Fibroblast of villous mesenchyme (primary cell): ENCODE measurements around the gene INPP5J. TPM values are rescaled to one million over a fixed set of nuclear protein-coding genes. Genes with fewer than 3 reads are reported as not detected.
A peak's percentile ranks its signal among the peaks of the same experiment; 100 is the strongest.
"Not testable (repeated sequence)": the region's sequence is repeated elsewhere in the genome, so short reads cannot be mapped to it uniquely, and the experiment has no call there.

Source experiments
- DNase-seq: peaks from one replicate; pipeline ENCODE4 v3.0.0-alpha.2; 2010; ENCODE audit warnings: low read depth
- H3K4me3 ChIP-seq: 2 replicates; pipeline ENCODE4 v1.5.1; 2011; ENCODE audit warnings: low read depth, mild to moderate bottlenecking, low read length
- total RNA-seq: library from RNA; depleted of rRNA; stranded (reverse); fragments of >200 nt; gene quantifications from 2 replicates; pipeline ENCODE4 v1.2.3, GENCODE V29; 2012
- TF ChIP-seq, protein P1 (sequence below): IDR thresholded peaks from 2 replicates; pipeline ENCODE4 v1.5.1; 2012; ENCODE audit warnings: low read depth, mild to moderate bottlenecking, low read length; ENCODE audit not compliant: insufficient read depth

The INPP5J gene
- total RNA-seq, 1 donor: 0.43 TPM

DNA sequence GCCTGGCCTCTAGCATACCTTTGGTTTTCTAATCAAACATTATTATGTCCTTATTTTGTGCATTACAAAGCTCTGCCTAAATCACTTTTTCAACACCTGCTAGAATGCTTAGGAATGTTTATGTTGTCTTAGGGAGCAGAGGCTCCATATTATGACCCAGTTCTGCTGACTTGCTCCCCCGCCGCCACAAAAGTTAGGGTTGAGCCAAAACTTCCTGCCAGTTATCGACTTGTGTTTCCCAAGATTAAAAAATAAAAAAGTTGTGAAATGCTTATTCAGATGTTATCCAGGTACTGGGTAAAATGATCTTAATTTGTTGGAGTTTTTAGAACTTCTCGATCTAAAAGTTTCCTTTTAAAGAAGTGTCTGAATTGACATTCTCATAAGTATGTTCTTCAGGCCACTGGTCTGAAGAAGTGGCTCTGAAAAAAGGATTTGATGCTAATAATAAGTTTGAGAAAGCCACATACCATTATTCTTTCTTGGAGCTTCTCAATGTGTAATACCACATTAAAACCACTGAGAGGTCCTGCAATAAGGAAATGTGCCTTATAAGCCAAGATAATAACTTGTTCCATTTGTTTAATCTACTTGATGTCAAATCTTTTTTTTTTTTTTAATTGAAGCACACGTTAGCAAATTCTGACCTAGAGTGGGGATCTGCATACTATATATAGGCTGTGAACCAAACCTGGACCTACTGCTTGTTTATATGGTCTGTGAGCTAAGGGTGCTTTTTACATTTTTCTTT lies 39.4 kb downstream of the INPP5J start:
- no peak for DNase-seq
- no peak overlapping the region for H3K4me3 ChIP-seq
- TF ChIP-seq, protein P1, sequence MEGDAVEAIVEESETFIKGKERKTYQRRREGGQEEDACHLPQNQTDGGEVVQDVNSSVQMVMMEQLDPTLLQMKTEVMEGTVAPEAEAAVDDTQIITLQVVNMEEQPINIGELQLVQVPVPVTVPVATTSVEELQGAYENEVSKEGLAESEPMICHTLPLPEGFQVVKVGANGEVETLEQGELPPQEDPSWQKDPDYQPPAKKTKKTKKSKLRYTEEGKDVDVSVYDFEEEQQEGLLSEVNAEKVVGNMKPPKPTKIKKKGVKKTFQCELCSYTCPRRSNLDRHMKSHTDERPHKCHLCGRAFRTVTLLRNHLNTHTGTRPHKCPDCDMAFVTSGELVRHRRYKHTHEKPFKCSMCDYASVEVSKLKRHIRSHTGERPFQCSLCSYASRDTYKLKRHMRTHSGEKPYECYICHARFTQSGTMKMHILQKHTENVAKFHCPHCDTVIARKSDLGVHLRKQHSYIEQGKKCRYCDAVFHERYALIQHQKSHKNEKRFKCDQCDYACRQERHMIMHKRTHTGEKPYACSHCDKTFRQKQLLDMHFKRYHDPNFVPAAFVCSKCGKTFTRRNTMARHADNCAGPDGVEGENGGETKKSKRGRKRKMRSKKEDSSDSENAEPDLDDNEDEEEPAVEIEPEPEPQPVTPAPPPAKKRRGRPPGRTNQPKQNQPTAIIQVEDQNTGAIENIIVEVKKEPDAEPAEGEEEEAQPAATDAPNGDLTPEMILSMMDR: no peak

DNA sequence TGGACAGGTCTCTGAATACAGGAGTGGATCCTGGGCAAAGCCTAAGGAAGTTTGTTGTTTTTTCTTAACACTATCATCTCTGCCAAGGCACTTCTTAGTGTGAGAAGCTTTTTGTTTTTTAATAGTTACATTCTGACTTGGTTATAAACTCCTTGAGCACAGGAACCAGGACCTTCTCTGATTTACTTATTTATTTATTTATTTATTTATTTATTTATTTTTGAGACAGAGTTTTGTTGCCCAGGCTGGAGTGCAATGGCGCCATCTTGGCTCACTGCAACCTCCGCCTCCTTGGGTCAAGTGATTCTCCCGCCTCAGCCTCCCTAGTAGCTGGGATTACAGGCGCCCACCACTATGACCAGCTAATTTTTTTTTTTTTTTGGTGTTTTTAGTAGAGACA lies 48.2 kb downstream of the INPP5J start:
- no peak overlapping the region for H3K4me3 ChIP-seq
- no peak for DNase-seq
- TF ChIP-seq, protein P1: no peak

DNA sequence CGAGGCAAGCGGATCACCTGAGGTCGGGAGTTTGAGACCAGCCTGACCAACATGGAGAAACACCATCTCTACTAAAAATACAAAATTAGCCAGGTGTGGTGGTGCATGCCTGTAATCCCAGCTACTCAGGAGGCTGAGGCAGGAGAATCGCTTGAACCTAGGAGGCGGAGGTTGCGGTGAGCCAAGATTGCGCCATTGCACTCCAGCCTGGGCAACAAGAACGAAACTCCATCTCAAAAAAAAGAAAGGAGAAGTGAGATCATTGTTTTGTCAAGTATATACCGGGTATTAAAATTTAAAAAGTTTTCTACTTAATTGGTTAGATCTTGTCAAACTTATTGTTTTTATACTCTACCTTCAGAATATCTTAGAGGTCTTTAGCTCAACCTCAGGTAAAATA lies 49.0 kb downstream of the INPP5J start:
- not testable (repeated sequence) for DNase-seq, H3K4me3 ChIP-seq

DNA sequence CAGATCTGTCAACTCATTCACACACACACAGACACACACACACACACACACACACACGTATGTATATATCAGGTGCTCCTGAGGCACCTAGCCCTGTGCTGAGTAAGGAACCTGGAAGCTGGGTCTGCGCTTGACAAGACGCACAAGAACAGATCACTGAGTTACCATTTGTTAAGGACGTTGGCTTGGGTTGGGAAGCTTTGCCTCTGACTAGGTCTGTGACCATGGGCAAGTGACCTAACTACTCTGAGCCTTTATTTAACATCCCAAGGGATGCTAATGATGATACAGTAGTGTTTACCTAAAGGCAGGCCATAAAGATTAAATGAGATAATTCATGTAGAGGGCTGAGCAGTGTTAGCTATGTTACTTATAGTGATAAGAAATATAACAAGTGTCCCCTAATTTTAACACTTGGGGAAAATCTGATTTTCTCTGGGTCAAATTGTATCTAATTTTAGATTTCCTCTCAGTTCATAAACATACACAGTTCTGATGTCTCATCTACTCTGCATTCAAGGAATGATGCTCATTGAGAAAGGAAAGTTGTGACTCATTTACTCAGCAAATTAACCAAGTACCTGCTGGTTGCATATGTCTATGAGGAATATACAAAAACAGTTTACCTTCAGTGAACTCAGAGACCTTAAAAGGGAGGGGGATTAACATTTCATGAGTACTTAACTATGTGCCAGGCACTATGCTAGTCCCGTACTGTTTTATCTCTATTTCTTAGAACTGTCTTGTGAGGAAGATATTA lies 50.8 kb downstream of the INPP5J start:
- H3K4me3 ChIP-seq: no peak overlapping the region
- peak; percentile 82 for DNase-seq
- TF ChIP-seq, protein P1: no peak

DNA sequence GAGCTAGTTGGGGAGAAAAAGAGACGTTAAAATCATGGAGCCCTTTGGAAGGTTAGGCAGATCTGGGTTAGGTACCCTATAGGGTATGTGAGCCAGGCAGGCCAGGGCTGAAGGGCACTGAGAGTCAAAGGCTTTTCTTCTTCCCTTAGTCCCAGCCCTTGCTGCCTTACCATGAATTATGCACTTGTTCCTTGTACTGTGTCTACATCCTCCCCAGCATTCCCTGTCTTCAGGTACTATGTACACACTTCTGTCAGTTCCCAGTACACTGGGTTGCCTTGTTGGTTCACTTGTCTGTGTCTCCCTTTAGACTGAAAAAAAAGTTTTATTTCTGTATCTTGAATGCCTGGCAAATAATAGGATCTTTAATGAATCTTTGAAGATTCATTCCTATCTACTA lies 54.2 kb downstream of the INPP5J start:
- no peak overlapping the region for H3K4me3 ChIP-seq
- TF ChIP-seq, protein P1: no peak
- no peak for DNase-seq

DNA sequence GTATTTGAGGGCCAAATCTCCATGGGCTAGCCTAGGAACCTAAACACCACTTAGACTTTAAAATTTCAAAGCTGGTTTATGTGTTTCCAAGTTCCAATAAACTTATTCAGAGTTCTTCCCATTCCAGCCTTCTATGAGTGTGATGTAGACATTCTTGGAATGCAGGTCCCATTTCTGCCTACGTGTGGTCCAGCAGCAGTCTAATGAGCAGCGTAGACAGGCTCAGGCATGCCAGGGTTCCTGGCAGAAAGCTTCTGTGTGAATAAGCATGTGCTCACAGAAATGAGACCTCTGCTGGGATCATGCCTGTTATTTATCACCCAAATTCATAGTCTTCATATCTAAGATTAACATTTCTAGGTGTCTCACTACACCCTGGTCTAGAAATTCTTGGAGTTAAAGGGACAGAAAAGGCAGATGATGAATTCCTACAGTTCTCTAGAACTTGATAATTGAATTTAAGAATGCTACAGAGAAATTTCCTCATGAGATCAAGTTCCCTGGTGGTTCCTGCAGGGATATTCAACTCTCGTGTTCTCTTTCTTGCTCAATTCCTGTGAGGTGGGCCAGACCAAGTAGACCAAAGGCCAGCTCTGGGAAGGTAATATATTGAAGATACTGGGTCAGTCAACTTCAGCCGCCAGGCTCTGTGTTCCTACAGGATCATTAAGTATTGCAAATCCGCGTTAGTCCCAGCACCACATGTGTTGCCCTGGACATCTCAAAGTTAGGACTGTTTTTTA lies 54.8 kb downstream of the INPP5J start:
- TF ChIP-seq, protein P1: no peak
- peak; percentile 63 for DNase-seq
- H3K4me3 ChIP-seq: no peak overlapping the region

DNA sequence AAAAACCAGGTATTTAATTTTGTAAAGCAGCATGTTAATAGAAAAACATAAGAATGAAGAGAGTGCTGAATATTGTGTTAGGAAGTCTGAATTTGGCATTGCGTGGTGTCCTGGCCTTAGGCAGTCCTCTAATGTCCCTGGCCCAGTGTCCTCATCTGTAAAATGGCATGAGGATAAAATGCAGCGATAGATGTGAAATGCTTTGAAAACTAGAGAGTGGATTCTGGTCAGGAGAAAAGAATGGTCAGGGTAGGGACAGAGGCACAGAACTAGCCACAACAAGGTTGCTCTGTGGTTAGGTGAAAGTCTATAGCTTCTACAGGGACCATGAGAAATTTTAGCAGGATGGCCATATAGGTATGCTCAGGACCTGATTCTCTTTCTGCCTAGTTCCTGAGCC lies 56.1 kb downstream of the INPP5J start:
- TF ChIP-seq, protein P1: no peak
- no peak for DNase-seq
- no peak overlapping the region for H3K4me3 ChIP-seq
